SW 1271 (cell line): ENCODE measurements around the gene FAM135A.
"Not testable (repeated sequence)": the region's sequence is repeated elsewhere in the genome, so short reads cannot be mapped to it uniquely, and the experiment has no call there.

Source experiments
- DNase-seq, 2 experiments: peaks; one replicate each; lab custom pipeline; 2025; lab: John Stamatoyannopoulos, UW

FAM135A gene

GRCh38 chr6:70459699-70460098 lies 46.4 kb downstream of the FAM135A start:
- not testable (repeated sequence) for DNase-seq

GRCh38 chr6:70470016-70470415 lies 56.7 kb downstream of the FAM135A start:
- DNase-seq = no peak

- DNase-seq = not testable (repeated sequence)
Observed at GRCh38 chr6:70470510-70470909, 57.2 kb downstream of the FAM135A start.

DNA sequence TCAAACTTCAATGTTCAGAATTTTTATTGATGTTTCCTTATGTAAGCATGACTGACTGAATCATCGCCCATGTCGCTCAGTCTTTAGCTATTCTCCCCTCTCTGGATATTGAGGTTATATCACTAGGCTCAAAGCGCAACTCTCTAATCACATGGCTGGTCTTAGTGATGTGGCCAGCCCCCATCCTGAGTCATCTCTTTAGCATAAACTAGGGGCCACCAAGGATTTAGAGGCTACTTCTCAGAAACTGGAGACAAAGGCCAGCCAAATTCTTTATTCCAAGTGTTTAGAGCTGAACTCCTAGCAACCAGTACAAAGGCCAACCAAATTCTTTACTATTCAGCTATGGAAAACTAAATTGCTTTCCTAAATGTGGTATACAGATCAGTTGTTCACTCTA lies 61.4 kb downstream of the FAM135A start:
- no peak for DNase-seq

DNA sequence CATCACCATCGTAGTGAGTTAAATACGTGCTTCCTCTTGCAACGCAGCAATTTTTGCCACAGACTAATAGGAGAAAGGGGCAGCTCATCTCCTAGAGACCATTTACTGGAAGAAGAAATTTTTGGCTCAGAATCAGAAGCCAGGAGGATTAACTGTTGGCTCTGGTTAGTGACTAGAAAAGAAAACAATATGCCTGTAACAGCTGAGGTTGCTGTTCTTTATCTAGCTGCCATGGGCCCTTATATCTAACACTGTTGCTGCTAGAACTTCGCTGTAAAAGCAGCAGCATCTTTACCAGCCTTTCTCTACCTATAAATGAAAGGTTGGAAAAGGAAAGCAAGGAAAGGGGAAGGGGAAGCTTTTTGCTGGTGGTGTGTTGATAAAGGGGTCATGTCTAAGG lies 65.9 kb downstream of the FAM135A start:
- no peak for DNase-seq

GRCh38 chr6:70486638-70487037 lies 73.3 kb downstream of the FAM135A start:
- not testable (repeated sequence) for DNase-seq

- DNase-seq = no peak
Observed at GRCh38 chr6:70489364-70489763, 76.1 kb downstream of the FAM135A start.

DNA sequence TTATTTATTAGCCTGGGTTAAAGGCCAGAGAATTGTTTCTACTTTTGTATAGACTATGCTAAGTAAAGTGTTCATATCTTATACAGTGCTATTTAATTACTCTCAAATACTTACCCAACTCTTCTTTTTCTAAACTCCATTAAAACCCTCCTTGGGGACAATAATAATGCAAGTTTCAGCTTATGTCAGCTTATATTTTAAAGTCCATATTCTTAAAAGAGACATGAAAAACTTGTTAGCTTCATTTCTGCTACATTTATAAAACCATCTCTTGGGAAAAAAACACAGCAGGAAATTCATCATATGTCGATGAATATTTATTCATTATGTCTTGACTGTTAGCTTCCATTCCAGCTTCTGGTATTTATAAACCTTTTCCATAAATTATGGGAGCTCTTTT lies 81.5 kb downstream of the FAM135A start:
- no peak for DNase-seq

DNA sequence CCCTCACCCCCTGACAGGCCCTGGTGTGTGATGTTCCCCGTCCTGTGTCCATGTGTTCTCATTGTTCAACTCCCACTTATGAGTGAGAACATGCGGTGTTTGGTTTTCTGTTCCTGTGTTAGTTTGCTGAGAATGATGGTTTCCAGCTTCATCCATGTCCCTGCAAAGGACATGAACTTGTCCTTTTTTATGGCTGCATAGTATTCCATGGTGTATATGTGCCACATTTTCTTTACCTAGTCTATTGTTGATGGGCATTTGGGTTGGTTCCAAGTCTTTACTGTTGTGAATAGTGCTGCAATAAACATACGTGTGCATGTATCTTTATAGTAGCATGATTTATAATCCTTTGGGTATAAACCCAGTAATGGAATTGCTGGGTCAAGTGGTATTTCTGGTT lies 82.5 kb downstream of the FAM135A start:
- not testable (repeated sequence) for DNase-seq

DNA sequence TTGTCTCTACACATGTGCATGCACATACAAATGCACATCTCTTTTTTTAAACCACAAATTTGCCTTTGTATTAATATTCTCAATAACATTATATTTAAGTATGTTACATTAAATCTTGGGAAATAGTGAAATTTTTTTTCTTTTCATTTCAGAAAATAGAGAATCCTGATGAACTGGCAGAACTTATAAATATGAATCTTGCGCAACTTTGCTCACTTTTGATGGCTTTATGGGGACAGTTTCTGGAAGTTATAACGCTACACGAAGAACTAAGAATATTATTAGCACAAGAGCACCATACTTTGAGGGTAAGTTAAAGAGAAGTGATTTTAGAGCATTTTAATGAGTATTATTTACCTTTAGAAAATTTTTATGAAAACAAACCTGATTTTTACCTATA lies 89.2 kb downstream of the FAM135A start:
- DNase-seq = no peak

DNA sequence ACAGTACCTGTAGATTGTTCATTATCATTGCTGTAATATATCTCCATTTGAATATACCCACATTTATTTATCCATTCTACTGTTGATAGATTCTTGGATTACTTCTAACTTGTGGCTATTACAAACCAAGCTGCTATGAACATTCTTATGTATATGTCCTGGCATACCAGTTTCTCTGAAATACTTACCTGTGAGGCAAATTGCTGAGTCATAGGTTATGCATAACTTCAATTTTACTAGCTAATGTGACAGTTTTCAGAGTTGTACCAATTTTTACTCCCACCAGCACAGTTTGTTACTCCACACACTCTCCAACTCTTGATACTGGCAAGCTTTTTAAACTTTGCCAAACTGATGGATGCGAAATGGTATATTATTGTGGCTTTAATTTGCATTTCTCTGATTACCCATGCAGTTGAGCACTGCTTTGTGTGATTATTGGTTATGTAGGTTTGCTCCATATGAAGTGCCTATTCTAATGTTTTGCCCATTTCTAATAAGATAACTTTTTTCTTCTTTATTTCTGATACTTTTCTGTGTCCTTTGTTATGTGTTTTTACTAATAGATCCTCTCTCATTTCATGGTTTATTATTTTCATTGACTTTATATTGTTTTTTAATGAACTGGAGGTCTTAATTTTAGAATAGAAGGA lies 90.6 kb downstream of the FAM135A start:
- DNase-seq = no peak

- no peak for DNase-seq
Observed at GRCh38 chr6:70506321-70506720, 93.0 kb downstream of the FAM135A start.

- no peak for DNase-seq
Observed at GRCh38 chr6:70507161-70507560, 93.9 kb downstream of the FAM135A start.

DNA sequence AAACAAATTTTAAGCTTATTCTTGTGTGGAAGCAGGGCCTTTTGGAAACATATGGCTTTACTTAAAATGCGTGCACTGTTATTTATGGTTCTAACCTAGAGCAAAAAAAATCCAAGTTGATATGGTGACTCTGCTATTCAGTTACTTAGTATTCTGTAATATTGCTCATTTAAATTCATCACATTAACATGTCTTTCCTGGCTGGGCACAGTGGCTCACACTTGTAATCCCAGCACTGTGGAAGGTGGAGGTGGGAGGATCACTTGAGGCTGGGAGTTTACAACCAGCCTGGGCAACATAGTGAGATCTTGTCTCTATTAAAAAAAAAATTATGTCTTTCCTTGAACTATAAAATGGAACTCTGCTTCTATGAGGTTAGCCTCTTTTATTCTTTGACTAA lies 95.6 kb downstream of the FAM135A start:
- DNase-seq = no peak

GRCh38 chr6:70510600-70510999 lies 97.3 kb downstream of the FAM135A start:
- DNase-seq = no peak

DNA sequence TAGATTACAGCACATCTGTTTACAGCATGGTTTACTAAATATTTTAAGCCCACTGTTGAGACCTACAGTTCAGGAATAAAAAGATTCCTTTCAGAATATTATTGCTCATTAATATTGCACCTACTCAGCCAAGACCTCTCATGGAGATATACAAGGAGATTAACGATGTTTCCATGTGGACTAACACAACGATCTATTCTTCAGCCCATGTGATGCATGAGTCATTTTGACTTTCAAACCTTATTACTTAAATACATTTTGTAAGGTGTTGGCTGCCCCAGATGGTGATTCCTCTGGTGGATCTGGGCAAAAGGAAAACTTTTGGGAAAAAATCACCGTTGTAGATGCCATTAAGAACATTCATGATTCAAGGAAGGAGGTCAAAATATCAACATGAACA lies 105.4 kb downstream of the FAM135A start:
- DNase-seq = no peak

DNA sequence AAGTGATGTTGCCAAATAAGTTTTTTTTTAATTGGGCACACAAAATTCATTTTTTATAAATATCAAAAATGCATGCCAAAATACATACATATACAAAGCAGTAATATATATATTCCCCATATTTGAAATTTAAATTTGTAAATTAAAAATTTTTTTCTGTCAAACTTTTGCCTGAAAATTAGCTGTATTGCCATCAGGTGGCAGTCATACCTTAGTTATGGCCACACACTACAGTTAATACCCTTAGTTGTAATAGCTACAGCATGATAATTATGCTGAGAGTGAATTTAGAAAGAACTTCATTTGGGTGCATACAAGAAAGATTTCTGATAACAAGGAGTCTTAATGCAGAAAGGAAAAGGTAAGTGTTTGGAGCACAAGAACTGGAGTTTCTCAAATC lies 107.3 kb downstream of the FAM135A start:
- DNase-seq = peak in 1 of 2 experiments; percentile 8

- no peak for DNase-seq
Observed at GRCh38 chr6:70524721-70525286, 111.5 kb downstream of the FAM135A start.

DNA sequence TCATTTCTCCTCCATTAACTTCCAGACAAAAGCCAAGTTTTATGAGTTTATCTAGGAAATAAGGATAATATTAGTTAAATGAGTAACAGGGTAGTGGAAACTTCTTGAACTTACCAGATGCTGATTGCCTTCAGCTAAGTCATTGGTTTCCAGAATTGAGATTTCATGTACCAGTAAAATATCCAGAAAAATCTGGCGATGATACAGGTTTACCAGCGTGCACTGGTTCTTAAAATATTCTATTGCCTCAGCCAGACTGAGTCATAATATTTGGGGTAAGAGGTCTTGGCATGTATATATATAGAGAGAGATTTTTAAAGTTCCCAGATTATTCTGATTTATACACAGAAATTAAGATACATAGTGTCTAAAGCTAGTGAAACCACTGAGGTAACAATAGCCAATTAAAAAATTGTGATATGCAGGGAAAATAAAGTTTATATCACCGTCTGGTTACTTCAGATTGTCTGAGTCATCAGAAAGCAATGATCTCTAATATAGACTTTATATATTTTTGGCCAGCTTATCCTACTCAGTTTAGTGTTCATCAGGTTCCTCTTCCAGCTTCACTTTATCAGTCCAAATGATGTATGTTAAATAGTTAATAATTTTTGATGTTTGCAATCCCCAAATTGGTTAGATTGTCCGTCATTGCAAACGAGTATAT lies 113.9 kb downstream of the FAM135A start:
- DNase-seq = no peak

DNA sequence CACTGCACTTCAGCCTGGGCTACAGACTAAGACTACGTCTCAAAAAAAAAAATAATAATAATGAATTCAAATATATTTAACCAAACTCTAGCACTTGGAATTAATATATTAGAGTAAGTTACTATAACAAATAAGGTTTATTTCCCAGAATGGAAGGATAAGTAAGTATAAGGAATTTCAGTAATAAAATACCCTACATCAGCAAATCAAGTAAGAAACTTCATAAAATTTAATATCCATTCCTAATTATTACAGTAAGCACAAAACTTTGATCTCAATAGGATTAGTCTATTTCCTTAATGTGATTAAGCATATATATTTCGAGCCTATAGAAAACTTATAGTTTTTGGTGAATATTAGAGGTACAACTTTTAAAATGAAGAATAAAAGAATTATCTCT lies 116.7 kb downstream of the FAM135A start:
- DNase-seq = no peak

DNA sequence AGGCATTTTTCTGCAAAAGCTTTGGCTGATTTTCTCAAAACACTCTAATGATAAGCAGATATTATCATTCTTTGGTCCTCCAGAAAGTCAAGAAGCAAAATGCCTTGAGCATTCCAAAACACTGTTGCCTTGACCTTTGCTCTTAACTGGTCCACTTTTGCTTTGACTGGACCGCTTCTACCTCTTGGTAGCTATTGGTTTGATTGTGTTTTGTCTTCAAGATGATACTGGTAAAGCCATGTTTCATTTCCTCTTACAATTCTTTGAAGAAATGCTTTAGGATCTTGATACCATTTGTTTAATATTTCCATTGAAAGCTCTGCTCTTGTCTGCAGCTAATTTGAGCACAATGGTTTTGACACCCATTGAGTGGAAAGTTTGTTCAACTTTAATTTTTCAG lies 117.8 kb downstream of the FAM135A start:
- DNase-seq = no peak

DNA sequence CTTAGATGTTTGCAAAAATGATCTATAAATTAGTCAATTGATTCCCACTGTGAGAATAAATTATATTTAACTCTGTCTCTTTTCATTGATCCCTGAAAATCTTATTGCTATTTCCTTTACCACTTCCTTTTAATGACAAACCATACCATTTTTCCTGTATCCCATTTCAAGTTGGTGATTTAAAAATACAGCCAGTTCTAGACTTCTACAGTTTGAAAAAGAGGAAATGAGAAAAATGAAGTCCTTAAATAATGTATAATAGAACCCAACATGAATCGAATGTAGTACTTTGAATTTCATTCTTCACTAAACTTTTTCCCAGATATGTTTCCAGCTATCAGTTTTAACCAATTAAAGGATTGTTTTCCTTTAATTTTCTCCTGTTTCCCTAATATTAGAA lies 124.0 kb downstream of the FAM135A start:
- no peak for DNase-seq

DNA sequence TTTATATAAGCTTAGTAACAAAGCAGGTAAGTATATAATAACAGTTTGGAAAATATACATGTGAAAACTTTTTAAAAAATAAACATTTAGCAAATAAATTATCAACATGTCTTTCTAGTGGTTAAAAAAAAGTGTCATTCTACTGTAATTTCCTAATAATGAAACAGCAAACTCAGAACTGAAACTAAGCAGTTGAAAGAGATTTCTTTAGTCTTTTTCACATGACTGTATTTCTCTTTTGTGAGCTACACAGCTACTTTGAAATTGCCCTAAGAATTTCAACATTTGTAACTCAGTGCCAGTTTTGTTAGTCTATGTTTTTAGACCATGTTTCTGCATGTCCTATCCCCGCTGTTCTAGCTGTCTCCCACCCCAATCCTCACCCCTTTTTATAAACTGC lies 125.1 kb downstream of the FAM135A start:
- no peak for DNase-seq

DNA sequence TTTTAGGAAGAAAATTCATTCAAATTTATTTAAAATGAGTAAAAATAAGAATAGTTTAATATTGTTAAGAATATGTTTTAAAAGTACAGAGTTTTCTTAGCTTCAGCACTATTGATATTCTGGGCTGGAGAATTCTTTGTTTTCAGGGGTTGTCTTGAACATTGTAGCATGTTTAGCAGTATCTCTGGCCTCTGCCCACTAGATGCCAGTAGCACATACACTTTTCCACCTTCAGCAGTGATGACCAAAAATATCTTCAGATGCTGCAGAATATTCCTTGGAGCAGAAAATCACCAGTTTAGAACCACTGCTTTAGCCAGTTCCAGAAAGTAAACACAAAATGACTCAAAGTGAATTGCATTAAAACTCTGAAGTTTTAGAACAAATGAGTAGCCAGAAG lies 134.0 kb downstream of the FAM135A start:
- peak in 1 of 2 experiments; percentile 20 for DNase-seq
